NCI-H1105 treated with DMSO at 0.1 percent for 48 hours (cell line): Measurements from ENCODE around the gene SPTBN1.
A peak's percentile ranks its signal among the peaks of the same experiment; 100 is the strongest.
"Not testable (repeated sequence)": the region's sequence is repeated elsewhere in the genome, so short reads cannot be mapped to it uniquely, and the experiment has no call there.

Experiments
- DNase-seq: peaks from one replicate; lab custom pipeline; 2025; lab: John Stamatoyannopoulos, UW

SPTBN1 gene

DNA sequence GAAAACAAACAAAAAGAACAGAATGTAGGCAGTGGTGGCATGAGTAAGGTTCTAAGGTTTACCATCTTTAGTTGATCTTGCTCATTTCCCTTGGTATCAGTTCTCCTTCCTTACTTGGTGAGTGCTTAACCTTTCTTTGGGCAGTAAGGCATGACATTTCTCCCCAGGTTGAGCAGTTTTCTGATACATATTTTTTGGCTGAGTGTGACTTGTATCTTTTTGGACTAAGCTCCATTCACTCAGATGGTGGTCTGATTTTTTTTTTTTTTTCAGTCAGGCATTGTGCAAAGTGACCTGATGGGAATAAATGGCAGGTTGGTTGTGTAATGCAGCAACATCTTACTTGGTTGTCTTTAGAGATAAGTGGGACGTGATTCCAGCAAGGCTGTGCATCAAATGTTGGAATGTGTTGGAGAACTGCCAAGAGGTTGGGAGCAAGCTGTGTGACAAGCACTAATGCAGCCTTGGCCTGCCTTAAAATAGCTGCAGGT lies 15.1 kb downstream of the SPTBN1 start:
- DNase-seq = peak; percentile 50

DNA sequence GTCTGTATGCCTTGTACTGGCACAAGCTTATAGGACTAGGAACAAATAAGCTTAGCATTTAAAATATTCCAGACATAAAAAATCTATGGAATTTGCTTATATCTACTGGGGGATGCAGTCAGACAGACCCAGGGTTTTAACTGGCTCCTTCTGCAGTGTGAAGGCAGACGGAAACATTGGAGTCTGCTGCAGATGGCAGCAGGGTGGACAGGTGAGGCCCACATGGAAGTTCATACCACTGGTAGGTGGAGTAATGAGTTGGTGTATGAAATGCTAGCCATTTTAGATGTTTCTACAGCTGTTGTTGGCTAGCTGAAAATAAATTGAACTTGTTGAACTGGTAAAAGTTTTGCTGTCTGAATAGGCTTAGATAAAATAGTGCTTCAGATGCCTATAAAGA lies 17.7 kb downstream of the SPTBN1 start:
- no peak for DNase-seq

DNA sequence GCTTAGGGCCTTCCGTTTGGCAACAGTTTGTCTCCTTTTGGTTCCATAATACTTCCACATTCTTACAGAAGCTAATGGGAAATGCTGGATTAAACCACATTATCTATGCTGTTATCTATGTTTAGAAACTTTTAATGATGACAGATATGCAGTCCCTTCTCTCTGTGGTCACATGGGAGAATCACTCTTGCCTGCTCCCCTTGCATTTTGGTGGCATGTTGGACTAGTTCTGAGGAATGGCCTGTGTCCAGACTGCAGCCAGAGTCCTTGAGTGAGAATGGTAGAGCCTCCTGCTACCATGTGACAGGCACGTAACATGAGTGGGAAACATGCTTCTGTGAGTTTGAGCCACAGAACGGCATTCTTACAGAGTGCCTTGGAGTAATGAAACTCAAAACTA lies 19.2 kb downstream of the SPTBN1 start:
- no peak for DNase-seq

DNA sequence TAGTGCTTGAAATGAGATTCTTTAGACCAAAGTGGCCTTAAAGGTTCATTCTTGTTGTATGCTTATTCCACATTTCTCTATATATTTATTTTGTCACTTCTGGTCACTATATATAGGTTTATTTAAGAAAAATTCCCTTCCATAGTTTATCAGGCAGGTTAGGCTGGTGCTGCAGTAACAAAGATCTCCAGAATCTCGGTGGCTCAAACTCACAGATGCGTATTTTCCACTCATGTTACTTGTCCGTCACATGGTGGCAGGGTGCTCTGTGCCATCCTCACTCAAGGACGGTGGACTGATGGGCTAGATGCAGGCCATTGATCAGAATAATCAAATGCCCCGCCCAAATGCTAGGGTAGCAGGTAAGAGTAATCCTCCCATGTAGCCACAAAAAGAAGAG lies 19.8 kb downstream of the SPTBN1 start:
- DNase-seq = no peak

DNA sequence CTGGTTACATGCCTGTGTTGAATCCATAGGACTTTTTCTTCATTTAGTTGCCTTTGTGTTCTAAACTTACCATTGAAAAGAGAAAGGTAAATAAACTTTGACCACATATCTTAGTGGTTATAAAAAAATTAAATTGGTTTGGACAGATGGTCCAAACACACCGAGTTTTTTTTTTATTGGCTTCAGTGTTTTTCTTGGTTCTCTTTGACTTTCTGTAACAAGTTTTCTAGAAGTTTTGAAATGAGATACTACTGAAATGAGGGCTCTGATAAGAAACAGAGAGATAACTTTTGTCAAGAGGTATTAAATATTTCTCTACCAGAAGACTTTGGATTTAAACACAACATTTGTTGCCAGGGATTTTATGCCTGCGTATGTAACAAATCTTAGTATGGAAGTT lies 20.7 kb downstream of the SPTBN1 start:
- no peak for DNase-seq

DNA sequence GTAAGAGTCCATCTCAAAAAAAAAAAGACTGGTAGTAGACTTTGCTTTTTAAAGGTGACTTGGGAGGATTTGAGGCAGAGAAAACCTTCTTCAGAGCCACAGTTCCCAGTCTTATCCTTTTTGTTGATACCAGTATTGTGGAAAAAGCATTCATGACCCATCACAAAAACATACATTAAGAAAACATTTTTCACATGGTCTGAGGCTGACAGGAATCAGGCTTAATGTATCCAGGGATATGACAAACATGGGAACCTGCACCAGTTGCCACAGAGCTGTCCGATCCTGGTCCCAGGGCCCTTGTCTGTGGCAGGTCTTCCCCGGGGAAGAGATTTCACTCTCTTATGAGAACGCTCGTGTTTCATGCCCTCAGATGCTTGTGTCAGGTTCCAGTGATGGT lies 21.8 kb downstream of the SPTBN1 start:
- DNase-seq = no peak

DNA sequence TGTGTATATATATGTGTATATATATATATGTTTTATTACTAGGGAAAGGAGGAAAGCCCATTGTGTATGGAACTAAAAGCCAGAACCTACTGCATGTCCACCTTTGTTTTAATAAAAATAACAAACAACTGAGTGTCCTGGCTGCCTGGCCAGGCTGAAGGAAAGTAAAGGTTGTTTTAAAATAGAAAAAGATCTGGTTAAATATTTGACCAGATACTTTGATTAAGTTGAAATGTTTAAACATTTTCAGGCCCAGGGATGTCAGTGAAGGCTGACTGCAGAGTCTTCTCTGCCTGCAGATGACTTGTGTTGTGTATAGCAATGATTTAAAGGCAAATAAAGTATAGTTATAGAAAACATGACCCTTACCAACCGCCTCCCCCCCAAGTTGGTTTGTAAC lies 22.8 kb downstream of the SPTBN1 start:
- DNase-seq = no peak

DNA sequence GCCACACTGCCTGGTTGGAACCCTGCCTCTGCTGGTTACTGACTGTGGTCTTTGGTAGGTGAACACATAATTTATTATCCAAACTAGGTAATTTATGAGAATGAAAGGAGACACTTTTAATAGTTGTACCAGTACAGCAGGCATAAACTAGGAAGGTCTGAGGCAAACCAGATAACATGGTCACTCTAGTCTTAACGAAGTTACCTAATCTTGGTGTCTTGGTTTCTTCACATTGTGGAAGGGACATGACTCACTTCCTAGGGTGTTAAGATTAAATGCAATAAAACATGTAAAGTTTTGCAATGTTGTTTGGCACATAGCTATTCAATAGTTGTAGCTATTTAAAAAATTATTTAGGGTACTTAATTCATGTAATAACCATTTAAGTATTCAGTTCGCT lies 23.3 kb downstream of the SPTBN1 start:
- no peak for DNase-seq

DNA sequence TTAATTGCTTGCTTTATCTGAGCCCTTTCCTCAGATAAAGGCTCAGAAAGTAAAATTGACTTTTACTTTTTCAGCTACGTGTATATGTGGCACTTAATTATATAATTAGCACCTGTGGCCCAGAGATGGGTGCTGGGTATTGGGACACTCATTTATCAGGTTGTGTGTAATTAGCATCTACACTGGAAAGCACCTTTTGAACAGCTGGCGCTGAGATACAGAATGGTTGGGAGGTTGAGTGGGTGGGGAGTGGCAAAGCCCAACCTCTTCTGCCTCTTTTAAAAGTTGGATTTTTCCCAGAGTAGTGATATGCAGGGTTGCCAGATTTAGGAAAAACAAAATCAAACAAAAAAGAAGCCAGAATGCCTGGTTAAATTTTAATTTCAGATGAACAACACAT lies 23.9 kb downstream of the SPTBN1 start:
- DNase-seq = peak; percentile 72

DNA sequence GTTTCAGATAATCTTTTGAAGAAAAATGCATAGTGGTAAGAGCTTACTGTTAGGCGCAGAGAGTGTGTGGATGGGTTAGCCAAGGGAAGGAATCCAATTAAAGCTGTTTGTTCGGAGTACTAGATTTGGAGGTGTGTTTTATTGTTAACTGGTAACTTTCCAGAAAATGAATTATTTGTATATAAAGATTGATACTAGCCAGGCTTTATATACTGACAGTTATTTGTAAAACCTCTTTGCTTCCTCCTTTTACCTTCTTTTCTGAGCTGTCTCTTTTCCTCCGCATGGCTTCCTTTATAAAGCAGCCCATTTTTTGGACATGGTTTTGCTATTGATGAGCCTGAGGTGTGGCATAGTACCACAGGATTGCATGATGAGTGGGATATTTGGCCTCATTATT lies 25.6 kb downstream of the SPTBN1 start:
- no peak for DNase-seq

DNA sequence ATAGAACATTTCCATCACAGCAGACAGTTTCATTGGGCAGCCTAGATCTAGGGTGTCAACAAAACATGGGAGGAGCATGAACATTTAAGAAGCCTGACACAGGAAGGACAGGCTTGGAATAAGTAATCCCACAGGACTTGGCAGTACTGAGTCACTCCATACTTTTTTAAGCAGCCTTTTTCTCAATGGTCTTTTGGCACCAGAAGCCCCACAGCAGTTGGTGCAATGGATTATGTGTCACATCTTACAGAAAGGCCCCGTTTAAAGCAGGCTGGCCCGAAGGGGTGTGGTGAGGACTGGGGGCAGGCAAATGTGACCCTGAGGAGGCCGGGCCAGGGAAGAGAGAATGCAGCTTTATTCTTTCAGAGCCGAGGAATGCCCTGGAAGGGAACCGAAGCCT lies 26.6 kb downstream of the SPTBN1 start:
- no peak for DNase-seq

DNA sequence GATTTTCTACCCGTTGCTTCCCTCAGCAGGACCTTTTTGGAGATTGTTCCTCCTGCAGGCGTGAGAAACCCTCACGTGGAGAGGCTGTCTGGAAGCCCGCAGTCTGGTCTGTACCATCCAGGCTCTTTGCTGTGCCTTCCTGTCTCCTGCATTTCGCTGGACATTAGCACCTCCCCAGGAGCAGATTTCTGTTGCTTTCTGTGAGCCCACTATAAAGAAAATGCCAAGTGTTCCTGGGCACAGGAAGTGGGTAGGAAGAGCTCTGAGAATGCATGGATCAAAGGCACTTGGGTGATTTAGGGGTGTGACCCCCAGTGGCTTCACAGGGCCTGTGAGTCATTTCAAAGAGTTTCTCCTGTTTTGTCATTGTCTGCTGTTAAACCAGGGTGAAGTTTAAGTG lies 27.3 kb downstream of the SPTBN1 start:
- no peak for DNase-seq

DNA sequence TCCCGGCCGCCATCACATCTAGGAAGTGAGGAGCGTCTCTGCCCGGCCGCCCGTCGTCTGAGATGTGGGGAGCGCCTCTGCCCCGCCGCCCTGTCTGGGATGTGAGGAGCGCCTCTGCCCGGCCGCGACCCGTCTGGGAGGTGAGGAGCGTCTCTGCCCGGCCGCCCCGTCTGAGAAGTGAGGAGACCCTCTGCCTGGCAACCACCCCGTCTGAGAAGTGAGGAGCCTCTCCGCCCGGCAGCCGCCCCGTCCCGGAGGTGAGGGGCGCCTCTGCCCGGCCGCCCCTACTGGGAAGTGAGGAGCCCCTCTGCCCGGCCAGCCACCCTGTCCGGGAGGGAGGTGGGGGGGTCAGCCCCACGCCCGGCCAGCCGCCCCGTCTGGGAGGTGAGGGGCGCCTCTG lies 29.6 kb downstream of the SPTBN1 start:
- not testable (repeated sequence) for DNase-seq

DNA sequence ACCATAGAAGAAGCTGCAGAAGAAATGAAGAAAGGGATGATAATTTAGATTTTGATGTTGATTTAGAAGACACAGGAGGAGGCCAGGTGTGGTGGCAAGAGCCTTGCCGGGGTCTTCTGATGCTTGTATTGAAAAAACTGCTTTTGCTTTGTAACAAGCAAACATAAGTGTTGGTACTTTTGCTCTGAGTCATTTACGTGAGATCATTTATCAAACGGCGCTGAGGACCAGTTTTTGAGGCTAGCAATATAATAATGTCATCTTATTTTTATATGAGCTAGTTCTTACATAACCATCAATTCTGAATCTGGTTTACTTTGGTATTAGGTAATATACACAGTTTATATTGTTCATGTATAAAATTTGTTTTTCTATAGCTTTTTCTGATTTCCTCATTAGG lies 30.6 kb downstream of the SPTBN1 start:
- no peak for DNase-seq

DNA sequence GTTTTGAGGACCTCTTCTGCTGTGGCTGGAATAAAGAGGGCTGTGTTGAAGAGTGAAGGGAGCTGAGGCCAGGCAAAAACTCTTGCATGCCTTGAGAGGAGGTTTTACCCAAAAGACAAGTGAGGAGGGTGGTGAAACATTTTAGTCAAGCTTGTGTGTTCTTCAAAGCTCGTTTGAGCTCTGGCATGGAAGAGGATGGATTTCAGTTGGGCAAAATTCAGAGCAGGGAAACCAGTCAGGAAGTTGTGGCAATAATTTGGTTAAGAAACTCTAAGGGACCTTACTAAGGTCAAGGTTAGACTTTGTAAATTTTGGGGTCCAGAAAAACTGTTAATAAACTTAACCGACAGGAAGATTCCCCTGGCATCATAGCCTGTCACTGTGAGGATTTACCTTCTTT lies 34.7 kb downstream of the SPTBN1 start:
- no peak for DNase-seq

DNA sequence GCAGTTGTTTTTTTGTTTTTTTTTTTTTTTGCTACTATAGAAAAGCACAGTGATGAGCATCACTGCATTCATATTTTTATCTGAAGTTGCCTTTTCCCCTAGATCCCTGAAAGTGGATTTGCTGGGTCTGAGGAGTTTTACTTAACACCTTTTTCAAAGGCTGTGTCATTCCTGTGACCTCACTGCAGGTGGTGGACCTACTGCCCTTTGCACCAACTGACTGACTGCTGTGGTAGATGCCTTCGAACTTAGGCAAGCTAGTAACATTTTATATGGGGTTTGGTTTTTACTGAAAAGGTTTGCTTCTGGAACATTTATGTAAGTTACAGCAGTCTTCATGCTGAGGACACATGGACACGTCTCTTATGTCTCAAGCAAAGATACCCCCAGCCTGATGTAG lies 36.2 kb downstream of the SPTBN1 start:
- DNase-seq = no peak

DNA sequence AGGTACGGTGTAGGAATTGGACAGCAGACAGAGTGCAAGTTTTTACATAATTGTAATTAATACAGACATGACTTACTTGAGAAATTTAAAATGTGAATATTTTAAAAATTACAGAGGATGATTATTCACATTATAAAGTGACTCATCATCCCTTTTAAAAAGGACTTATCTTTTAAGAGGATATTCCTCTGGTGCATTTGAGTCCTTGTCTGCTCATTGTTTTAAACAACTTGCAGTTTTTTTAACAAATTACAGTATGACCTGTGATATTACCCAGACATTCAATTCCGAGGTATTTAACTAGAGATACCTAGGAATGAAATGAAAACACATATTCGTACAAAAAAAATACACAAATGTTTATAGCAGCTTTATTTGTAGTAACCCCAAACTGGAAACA lies 38.0 kb downstream of the SPTBN1 start:
- no peak for DNase-seq

DNA sequence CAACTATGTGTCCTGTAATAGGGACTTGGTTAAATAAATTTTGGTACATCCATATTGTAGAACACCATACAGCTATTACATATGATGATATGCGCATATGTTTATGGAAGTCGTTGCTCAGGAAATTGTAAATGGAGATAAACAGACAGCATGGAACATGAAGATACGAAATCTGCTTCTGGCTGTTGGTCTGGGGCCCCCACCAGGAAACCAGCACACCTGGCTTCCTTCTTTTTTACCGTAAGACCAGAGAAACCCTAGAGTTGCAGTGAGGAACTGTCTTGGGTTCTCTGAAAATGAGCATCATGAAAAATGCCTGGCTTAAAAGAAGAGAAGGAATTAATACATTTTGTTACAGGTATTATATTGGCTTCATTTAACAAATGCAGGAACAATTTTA lies 40.8 kb downstream of the SPTBN1 start:
- no peak for DNase-seq

DNA sequence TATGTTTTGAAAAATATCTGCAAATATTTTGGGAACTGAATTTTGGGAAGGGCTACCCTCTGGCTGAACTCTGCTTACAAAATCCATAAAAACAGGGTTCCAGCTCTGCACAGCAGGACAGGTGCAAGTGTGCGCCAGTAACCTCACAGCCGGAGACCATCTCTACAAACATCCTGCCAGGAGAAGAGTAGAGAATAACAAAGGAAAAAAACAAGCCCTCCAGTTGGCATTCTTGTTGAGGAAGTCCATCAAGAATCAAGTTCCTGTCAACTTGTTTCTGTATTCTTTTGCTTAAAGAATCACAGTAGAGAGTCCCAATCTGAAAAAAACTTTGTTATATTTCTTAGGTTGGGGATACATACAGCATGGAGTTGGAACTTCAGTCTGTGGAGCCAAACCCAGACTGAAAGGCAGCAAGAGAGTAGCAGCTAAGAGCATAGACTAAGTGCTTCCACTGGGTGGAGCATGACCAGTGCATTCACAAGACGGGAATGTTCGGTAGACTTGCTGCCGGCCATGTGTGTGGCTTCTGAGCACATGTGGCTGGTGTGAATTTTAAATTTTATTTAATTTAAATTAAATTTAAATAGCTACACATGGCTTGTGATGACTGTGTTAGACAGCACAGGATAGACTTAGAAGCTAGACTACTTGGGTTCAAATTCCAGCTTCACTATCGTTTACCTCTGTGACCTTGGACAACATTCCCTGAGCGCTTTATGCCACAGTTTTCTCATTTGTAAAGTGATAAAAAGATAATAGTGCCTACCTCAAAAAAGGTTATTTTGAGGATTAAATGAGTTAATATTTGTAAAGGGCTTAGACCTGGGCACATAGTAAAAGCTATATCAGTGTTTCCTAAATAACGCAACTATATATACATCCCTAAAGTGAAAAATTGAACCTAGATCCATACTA lies 41.9 kb downstream of the SPTBN1 start:
- no peak for DNase-seq

DNA sequence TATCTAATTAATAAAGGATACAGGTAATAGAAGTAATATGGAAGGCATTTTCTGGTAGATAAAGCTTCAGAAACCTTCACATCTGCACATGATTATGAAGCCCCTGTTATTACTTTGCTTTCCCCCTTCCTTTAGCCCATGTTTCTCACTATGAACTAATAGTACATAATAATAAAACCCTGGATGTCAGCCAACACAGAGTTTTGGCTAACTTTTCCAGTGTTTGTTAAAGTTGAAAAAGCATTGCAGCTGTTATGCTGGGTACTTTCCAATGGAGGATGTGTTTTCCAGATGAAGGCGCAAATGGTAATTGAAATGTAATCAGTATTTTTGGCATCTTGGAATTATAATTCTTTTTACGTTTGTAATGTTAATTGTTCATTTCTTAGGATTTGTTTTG lies 43.5 kb downstream of the SPTBN1 start:
- no peak for DNase-seq

DNA sequence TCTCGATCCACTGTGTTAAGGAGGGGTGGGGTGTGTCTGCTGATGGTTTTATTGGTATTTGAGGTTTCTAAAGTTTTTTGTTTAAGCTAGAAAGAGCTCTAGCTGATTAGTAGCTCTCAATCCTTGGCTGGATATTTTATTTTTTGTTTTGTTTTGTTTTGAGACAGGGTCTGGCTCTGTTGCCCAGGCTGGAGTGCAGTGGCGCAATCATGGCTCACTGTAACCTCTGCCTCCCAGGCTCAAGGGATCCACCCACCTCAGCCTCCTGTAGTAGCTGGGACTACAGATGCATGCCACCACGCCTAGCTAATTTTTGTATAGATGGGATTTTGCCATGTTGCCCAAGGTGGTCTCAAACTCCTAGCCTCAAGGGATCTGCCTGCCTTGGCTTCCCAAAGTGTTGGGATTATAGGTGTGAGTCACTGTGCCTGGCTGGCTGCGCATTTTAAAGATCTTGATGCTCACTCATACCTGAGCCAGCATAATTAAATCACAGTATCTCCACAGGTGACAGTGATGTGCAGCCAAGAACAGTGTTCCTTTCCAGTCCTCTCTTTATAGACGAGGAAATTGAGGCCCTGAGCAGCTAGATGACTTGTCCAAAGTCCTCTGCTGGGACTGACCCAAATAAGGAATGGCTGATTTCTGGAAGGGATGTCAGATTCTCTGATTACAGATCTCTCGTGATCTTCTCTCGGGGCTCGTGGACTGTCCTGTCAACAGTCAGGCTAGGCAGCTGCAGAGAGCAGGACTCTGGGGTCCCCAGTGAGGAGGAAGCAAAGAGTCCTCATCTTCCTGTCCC lies 44.5 kb downstream of the SPTBN1 start:
- DNase-seq = no peak

DNA sequence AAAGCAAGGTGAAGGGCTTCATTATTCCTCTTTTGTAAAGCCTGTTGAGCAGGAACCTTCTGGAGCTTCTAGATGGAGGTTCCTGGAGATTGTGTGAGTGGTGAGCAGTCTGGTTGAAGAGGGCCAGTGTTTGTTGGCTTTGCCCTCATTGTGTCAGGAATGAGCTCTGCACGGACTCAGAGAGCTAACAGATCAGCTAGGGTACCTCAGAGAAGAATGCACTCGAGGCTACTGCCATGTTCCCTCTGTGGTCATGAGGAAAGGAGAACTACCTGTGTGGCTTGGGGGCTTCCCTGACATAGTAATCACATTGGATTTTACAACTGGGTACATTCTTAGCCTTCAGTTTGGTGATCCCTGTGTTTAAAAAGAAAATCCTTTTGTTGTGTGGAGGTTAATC lies 46.6 kb downstream of the SPTBN1 start:
- DNase-seq = no peak

DNA sequence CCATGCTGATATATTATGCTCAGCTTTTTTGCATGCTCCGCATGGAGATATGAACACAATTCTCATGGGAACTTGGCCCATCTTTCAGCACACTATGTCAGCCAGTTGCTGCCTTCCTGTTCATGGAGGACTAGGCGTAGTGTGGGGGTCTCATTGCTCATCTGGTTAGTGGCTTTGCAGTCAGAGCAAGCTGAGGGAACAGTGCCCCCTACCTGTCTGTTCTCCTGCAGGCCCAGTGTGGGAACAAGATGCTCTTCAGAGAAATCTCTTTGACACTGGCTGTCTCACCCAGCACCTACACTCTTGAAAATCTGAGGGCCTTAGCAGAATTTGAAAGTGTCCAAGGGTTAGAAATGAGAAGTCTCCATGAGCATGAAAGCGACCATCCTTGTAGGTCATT lies 47.1 kb downstream of the SPTBN1 start:
- no peak for DNase-seq
